Skeletal muscle tissue (tissue), 4 donors: ENCODE results near the gene RASD2. TPM values are rescaled to one million over a fixed set of nuclear protein-coding genes. Genes with fewer than 3 reads are reported as not detected.
A peak's percentile ranks its signal among the peaks of the same experiment; 100 is the strongest.

Experiments used
- H3K27ac ChIP-seq: one replicate; pipeline ENCODE4 v1.7.0; 2013; ENCODE audit warnings: mild to moderate bottlenecking, low read depth, low read length, inconsistent platforms
- H3K27me3 ChIP-seq, 3 donors: one replicate each; pipeline ENCODE4 v1.7.0; 2013; ENCODE audit warnings: low read length in 3 of 3; ENCODE audit not compliant: control insufficient read depth in 3 of 3, insufficient read depth in 3 of 3
- H3K36me3 ChIP-seq, 3 donors: one replicate each; pipeline ENCODE4 v1.7.0; 2013; ENCODE audit warnings: low read length in 3 of 3; ENCODE audit not compliant: control insufficient read depth in 3 of 3, insufficient read depth in 3 of 3
- H3K4me1 ChIP-seq, 3 donors: one replicate each; pipeline ENCODE4 v1.7.0; 2013; ENCODE audit warnings: low read length in 3 of 3, mild to moderate bottlenecking in 3 of 3; ENCODE audit not compliant: control insufficient read depth in 3 of 3, insufficient read depth in 3 of 3
- H3K4me3 ChIP-seq, 3 donors: one replicate each; pipeline ENCODE4 v1.7.0; 2013; ENCODE audit warnings: low read length in 3 of 3
- H3K9ac ChIP-seq, 3 donors: one replicate each; pipeline ENCODE4 v1.7.0; 2013; ENCODE audit warnings: low read length in 3 of 3, mild to moderate bottlenecking in 3 of 3, moderate library complexity in 2 of 3, low read depth in 1 of 3
- H3K9me3 ChIP-seq, 3 donors: one replicate each; pipeline ENCODE4 v1.7.0; 2013; ENCODE audit warnings: low read length in 3 of 3; ENCODE audit not compliant: control insufficient read depth in 3 of 3
- total RNA-seq: library from RNA; depleted of rRNA; stranded (reverse); fragments of >200 nt; gene quantifications from one replicate; pipeline ENCODE4 v1.2.3, GENCODE V29; 2014
- donor health status: Osteomylitis.

The RASD2 gene
- total RNA-seq, 1 donor from 2014 or later: 1.0 TPM

DNA sequence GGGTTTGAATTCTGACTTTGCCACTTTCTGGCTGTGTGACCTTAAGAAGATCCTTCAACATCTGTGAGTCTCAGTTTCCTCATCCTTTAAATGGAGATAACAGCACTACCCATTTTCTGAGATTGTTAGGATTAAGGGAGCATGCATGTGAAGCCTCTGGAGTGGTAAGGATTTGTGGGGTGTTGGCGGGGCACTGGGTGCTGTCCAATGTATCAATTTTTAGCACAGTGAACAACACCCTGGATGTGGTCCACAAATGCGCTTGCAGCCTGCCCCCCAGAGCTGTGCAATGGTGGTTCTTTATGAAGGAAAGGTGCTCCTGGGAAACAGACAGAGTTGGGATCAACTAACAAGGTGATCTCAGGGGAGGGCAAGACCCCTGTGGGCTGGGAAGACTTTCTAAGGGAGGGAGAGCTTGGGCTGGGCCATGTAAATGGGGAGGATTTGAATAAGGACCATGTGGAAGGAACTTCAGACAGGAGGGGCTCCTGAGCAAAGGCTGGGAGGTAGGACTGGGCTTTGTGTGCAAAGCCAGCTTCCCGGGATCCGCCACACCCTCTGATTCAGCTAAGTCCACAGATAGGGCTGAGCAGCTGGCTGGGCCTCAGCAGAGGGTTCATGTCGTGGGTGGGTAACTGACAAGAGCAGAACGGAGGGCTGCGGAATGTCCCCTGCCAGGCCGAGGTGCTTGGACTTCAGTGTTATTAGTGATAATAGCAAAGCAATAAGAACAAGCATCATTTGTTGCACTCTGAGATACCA, 22.7 kb upstream of the RASD2 start:
- Histone ChIP-seq H3K4me3 (no peak overlapping the region), H3K36me3 (no peaks in the 10 kb centered on the region), H3K4me1 (no peaks in the 10 kb centered on the region), H3K27me3 (peaks cover 5 to 20% (median 14%) of the 10 kb centered on the region in 3 donors), H3K27ac (no peak overlapping the region), H3K9me3 (no peaks in the 10 kb centered on the region), H3K9ac (no peak overlapping the region)

GRCh38 chr22:35518811-35519210, 21.8 kb upstream of the RASD2 start:
- Histone ChIP-seq H3K27me3 (peaks cover 5 to 23% (median 15%) of the 10 kb centered on the region in 3 donors), H3K27ac (no peak overlapping the region), H3K4me3 (no peak overlapping the region), H3K36me3 (no peaks in the 10 kb centered on the region), H3K4me1 (peaks cover 0 to 2% (median 0%) of the 10 kb centered on the region in 3 donors), H3K9ac (no peak overlapping the region), H3K9me3 (no peaks in the 10 kb centered on the region)

- Histone ChIP-seq H3K27me3 (peaks cover 5 to 23% (median 15%) of the 10 kb centered on the region in 3 donors), H3K4me3 (no peak overlapping the region), H3K9ac (no peak overlapping the region), H3K36me3 (no peaks in the 10 kb centered on the region), H3K9me3 (no peaks in the 10 kb centered on the region), H3K4me1 (peaks cover 0 to 2% (median 0%) of the 10 kb centered on the region in 3 donors), H3K27ac (no peak overlapping the region)
Observed at GRCh38 chr22:35519306-35520000, 21.2 kb upstream of the RASD2 start.

DNA sequence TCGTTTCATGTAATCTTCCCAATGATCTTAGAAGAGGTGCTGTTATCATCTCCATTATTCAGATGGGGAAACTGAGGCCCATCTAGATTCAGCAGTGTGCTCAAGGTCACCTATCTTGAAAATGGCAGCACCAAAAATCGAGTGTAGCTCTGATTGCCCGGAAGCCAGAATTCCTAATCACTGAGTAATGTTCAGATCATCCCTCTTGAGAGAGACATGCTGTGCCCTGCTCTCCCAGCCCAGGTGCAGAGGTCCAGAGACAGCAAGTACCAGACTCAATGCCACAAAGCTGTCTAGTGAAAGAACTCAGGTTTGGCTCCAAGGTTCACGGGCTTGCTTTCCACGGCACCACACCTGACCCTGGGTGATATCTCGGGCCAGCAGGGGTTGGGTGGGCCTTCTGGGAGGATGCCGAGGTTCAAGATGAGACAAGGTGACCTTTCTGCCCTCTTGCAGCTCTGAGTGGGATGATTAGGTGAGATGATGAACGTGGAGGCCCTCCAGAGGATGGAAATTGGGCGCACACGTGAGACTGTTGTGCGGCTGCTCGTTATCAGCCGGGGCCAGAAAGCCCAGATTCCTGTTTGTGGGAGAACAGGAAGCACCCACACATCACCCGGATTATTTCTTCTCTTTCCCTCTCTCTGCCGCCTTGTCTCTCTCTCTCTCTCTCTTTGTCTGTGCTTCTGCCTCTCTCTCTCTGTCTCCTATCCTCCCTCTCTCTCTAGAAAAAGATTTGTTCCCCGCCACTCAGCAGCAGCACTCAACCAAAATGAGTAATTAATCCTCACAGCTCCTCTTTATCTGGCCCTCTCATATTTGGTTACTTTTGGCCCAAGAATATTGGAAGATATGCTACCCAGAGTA, 19.0 kb upstream of the RASD2 start:
- Histone ChIP-seq H3K4me1 (peaks cover 0 to 8% (median 0%) of the 10 kb centered on the region in 3 donors), H3K36me3 (no peaks in the 10 kb centered on the region), H3K9me3 (no peaks in the 10 kb centered on the region), H3K27me3 (peaks cover 5 to 23% (median 13%) of the 10 kb centered on the region in 3 donors), H3K27ac (no peak overlapping the region), H3K4me3 (no peak overlapping the region), H3K9ac (no peak overlapping the region)

- no peak overlapping the region for H3K27ac ChIP-seq
- H3K36me3 ChIP-seq: no peaks in the 10 kb centered on the region
Observed at GRCh38 chr22:35522225-35523149, 18.1 kb upstream of the RASD2 start.

GRCh38 chr22:35523167-35523947, 17.3 kb upstream of the RASD2 start:
- H3K36me3 ChIP-seq: no peaks in the 10 kb centered on the region
- no peak overlapping the region for H3K27ac ChIP-seq
- no peak overlapping the region for H3K9ac ChIP-seq
- peaks cover 0 to 8% (median 0%) of the 10 kb centered on the region in 3 donors for H3K4me1 ChIP-seq
- no peaks in the 10 kb centered on the region for H3K9me3 ChIP-seq
- H3K27me3 ChIP-seq: peaks cover 3 to 19% (median 12%) of the 10 kb centered on the region in 3 donors
- H3K4me3 ChIP-seq: no peak overlapping the region

More at GRCh38 chr22:35522225-35523149, 18.1 kb upstream of the RASD2 start:
- Histone ChIP-seq H3K27me3 (peaks cover 5 to 23% (median 12%) of the 10 kb centered on the region in 3 donors), H3K9me3 (no peaks in the 10 kb centered on the region), H3K9ac (no peak overlapping the region), H3K4me1 (peaks cover 0 to 8% (median 0%) of the 10 kb centered on the region in 3 donors), H3K4me3 (no peak overlapping the region)

DNA sequence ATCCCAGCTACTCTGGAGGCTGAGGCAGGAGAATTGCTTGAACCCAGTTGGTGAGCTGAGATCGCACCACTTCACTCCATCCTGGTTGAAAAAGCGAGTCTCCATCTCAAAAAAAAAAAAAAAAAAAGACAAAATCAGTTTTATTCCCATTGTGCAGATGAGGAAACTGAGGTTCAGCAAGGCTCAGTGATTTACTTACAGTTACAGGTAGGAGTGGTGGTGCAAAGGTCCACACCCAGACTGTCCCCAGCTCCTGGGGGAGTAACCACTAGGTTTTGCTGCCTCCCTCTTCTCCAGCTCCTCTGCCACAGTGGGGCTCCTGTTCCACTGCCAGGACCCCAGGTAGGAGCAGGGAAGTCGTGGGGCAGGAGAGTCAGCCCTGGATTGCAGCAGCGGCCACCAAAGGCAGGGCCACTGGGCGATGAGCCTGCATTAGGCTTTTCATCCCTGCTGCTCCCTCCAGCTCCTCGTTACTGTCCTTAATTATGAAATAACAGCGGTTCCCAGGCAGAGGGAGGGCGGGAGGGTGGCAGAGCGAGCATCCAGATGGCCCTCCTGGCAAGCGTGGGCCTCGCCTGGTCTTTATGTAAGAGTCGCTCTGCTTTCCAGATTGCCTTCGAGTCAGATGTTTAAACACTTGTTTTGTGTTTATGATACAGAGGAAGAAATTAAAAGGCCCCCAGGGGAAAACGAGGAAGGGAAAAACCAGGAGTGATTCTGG, 15.5 kb upstream of the RASD2 start:
- H3K27me3 ChIP-seq: peaks cover 3 to 7% (median 5%) of the 10 kb centered on the region in 3 donors
- H3K27ac ChIP-seq: no peak overlapping the region
- peak overlapping the region in 1 of 3 donors; percentile 35 for H3K4me3 ChIP-seq
- peak overlapping the region in 1 of 3 donors; percentile 40 for H3K9ac ChIP-seq
- H3K9me3 ChIP-seq: peaks cover 0 to 2% (median 0%) of the 10 kb centered on the region in 3 donors
- H3K36me3 ChIP-seq: no peaks in the 10 kb centered on the region
- H3K4me1 ChIP-seq: peaks cover 0 to 8% (median 0%) of the 10 kb centered on the region in 3 donors

GRCh38 chr22:35525687-35526332, 14.8 kb upstream of the RASD2 start:
- Histone ChIP-seq H3K4me3 (no peak overlapping the region), H3K27ac (no peak overlapping the region), H3K27me3 (peaks cover 3 to 7% (median 5%) of the 10 kb centered on the region in 3 donors), H3K4me1 (peaks cover 0 to 8% (median 0%) of the 10 kb centered on the region in 3 donors), H3K9ac (no peak overlapping the region), H3K36me3 (no peaks in the 10 kb centered on the region), H3K9me3 (peaks cover 0 to 2% (median 0%) of the 10 kb centered on the region in 3 donors)
